Activated CD8-positive, alpha-beta memory T cell treated with anti-CD3 and anti-CD28 coated beads, Interleukin-2, amount 50 U/mL, for 4 hours (primary cell): Measurements from ENCODE around the gene KRT32.

Source experiments
- DNase-seq: peaks from one replicate; pipeline ENCODE4 v3.0.0-alpha.2; 2020

KRT32 gene

GRCh38 chr17:41466988-41467387 lies at the start of gene KRT32:
Gene KRT32, minus strand, starts transcription at chr17:41467386. Its CDS starts 61 bp downstream, at chr17:41467325.
- DNase-seq, result no peak

- DNase-seq, result no peak
Measured at GRCh38 chr17:41516830-41517283, 49.7 kb upstream of the KRT32 start.

- no peak for DNase-seq
Measured at GRCh38 chr17:41516147-41516829, 49.1 kb upstream of the KRT32 start.

GRCh38 chr17:41513168-41513547 lies 46.0 kb upstream of the KRT32 start:
- DNase-seq, result no peak

- no peak for DNase-seq
Measured at GRCh38 chr17:41512546-41513167, 45.5 kb upstream of the KRT32 start.

GRCh38 chr17:41511716-41512115 lies 44.5 kb upstream of the KRT32 start:
- DNase-seq, result no peak

- no peak for DNase-seq
Measured at GRCh38 chr17:41511116-41511515, 43.9 kb upstream of the KRT32 start.

- DNase-seq, result no peak
Measured at GRCh38 chr17:41510251-41511065, 43.3 kb upstream of the KRT32 start.

- DNase-seq, result no peak
Measured at GRCh38 chr17:41507315-41507880, 40.2 kb upstream of the KRT32 start.

- no peak for DNase-seq
Measured at GRCh38 chr17:41505809-41506767, 38.9 kb upstream of the KRT32 start.

GRCh38 chr17:41505007-41505808 lies 38.0 kb upstream of the KRT32 start, which contains the start of gene KRT13:
Gene KRT13, minus strand, starts transcription at chr17:41505612. Its CDS starts 62 bp downstream, at chr17:41505550.
- DNase-seq, result no peak

- no peak for DNase-seq
Measured at GRCh38 chr17:41504246-41504977, 37.2 kb upstream of the KRT32 start.

GRCh38 chr17:41503202-41503601 lies 36.0 kb upstream of the KRT32 start:
- DNase-seq, result no peak

GRCh38 chr17:41500131-41500911 lies 33.1 kb upstream of the KRT32 start:
- no peak for DNase-seq

- DNase-seq, result no peak
Measured at GRCh38 chr17:41499714-41500113, 32.5 kb upstream of the KRT32 start.

- DNase-seq, result no peak
Measured at GRCh38 chr17:41498276-41498675, 31.1 kb upstream of the KRT32 start.

- peak; percentile 48 for DNase-seq
Measured at GRCh38 chr17:41496803-41497484, 29.8 kb upstream of the KRT32 start.

- DNase-seq, result no peak
Measured at GRCh38 chr17:41494524-41494923, 27.3 kb upstream of the KRT32 start.

GRCh38 chr17:41492771-41493170 lies 25.6 kb upstream of the KRT32 start:
- DNase-seq, result no peak
